ENCODE results near the gene AKAP8L.

The AKAP8L gene

DNA sequence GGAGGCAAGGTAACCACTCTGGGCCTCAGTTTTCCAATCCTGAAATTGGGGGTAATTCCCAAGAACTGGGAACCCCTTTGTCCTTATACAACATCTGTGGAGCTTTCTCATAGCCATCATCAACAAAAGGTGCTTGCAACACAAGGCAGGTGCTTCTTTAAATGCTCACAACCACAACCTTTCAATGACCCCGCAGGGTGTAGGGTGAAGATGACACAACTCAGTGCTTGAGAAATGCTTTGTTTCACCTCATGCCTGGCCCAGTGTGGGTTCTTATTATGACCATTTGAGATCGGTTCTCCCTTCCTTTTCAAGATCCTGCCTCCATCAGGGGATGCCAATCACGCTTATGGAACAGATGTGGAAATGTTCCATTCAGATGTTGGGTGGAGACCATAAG is 22.5 kb upstream of the AKAP8L start:
- H3K4me3 ChIP-seq (ENCODE audit: low read depth in 1 of 2, low read length in 1 of 2), result peak overlapping the region; percentile 29 to 42
- no peaks in the 10 kb centered on the region for H3K9me3 ChIP-seq
- peak overlapping the region; percentile 88 for H3K27ac ChIP-seq
- TF ChIP-seq, protein P1, sequence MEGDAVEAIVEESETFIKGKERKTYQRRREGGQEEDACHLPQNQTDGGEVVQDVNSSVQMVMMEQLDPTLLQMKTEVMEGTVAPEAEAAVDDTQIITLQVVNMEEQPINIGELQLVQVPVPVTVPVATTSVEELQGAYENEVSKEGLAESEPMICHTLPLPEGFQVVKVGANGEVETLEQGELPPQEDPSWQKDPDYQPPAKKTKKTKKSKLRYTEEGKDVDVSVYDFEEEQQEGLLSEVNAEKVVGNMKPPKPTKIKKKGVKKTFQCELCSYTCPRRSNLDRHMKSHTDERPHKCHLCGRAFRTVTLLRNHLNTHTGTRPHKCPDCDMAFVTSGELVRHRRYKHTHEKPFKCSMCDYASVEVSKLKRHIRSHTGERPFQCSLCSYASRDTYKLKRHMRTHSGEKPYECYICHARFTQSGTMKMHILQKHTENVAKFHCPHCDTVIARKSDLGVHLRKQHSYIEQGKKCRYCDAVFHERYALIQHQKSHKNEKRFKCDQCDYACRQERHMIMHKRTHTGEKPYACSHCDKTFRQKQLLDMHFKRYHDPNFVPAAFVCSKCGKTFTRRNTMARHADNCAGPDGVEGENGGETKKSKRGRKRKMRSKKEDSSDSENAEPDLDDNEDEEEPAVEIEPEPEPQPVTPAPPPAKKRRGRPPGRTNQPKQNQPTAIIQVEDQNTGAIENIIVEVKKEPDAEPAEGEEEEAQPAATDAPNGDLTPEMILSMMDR (IDR thresholded peaks at IDR 0.05), result no peak
- H3K4me1 ChIP-seq (ENCODE audit: control insufficient read depth in 1 of 2, insufficient read depth in 1 of 2, low read depth in 1 of 2, low read length in 1 of 2), result peaks cover 46 to 48% of the 10 kb centered on the region in 2 experiments
- H3K36me3 ChIP-seq, result peaks cover 49% of the 10 kb centered on the region
- H3K27me3 ChIP-seq, result no peaks in the 10 kb centered on the region

DNA sequence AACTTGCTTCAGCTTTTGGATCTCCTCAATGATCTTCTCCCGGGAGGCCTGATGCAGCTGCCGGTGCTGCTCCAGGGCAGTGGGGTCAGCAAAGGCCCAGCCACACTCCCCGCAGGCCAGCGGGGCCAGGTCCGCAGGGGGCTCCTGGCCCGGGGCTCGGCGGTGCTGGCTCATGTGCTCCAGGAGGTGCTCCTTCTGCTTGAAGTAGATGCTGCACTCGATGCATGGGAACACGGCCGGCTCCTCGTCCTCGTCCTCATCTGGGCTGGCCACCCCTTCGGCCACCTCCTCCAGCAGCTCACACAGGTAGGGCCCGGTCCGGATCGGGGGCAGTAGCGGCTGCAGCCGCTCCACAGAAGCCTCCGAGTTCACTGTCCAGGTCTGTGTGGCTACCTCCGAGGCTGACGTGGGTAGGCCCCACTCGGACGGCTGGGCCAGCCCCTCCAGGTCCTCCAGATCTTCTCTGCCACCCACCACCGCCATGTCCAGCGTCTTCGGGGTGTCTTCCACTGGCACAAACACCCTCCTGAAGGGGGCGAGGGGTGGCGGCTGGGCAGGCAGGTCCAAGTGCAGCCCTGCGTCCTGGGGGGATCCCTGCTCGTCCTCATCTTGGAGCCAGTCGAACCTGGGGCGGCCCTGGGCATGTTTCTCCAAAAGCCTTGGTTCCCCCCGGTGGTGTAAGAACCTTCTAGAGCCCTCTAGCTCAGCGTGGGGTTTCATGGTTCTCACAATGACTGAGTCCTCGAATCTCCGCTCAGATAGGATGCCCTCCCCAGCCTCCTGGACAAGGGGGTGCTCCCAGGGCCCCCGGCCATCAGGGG is 21.2 kb upstream of the AKAP8L start:
- Histone ChIP-seq H3K27me3 (no peaks in the 10 kb centered on the region), H3K36me3 (peaks cover 52% of the 10 kb centered on the region), H3K27ac (peak overlapping the region; percentile 88), H3K4me1 (ENCODE audit: control insufficient read depth in 1 of 2, insufficient read depth in 1 of 2, low read depth in 1 of 2, low read length in 1 of 2) (peaks cover 38 to 41% of the 10 kb centered on the region in 2 experiments), H3K4me3 (ENCODE audit: low read depth in 1 of 2, low read length in 1 of 2) (no peak overlapping the region), H3K9me3 (no peaks in the 10 kb centered on the region)
- TF ChIP-seq, protein P1 (IDR thresholded peaks at IDR 0.05), result no peak

DNA sequence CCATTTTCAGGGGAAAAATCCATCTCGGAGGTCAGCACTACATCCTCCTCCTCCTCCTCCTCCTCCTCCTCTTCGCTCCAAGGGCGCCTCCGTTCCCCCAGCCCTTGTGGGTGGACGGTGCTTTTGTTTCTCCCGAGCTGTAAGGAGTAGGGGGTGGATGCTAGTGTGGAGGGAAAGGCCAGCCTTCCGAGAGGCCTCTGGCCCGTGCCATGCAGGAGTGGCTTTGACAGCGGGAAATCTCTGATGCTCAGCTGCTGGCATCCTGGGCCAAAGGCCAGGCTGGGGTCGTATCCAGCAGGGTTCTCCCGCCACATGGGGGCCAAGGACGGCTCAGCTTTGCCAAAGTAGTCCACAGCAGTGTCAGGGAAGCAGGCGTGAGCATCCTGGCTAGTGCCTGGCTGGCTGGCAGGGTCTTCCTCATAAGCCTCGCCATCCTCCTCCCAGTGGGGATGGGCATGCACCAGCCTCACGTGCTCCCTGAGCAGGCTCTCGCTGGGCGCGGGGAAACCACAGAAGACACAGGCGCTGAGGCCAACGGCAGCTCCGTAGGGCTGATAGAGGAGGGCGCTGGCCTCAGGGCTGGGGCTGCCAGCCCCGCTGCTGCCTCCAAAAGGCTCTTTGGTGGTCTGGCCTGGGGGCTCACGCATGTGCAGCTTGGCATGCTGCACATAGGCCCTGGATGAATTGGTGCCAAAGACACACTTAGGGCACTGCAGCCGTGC is 20.5 kb upstream of the AKAP8L start:
- no peak overlapping the region for H3K27ac ChIP-seq
- peaks cover 52% of the 10 kb centered on the region for H3K36me3 ChIP-seq
- H3K27me3 ChIP-seq, result no peaks in the 10 kb centered on the region
- no peak overlapping the region for H3K4me3 ChIP-seq (ENCODE audit: low read depth in 1 of 2, low read length in 1 of 2)
- H3K9me3 ChIP-seq, result no peaks in the 10 kb centered on the region
- peaks cover 38 to 41% of the 10 kb centered on the region in 2 experiments for H3K4me1 ChIP-seq (ENCODE audit: control insufficient read depth in 1 of 2, insufficient read depth in 1 of 2, low read depth in 1 of 2, low read length in 1 of 2)
- TF ChIP-seq, protein P1 (IDR thresholded peaks at IDR 0.05), result no peak

DNA sequence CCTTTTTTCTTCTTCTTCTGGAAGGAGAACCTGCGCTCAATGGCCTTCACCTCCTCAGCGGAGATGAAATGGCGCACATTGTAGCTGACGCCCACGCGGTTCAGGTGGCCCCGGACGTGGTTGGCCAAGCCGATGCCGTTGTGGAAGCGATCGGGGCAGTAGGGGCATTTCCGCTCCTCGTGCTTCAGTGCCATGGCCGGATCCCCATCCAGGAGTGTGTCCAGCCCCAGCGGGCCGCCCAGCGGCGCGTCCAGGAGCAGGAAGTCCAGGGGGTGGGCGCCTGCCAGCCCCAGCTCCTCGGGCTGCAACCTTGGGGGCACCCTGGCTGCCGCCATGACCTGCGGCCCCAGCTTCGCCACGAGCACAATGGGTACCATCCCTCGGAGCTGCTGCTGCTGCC is 19.8 kb upstream of the AKAP8L start:
- peaks cover 52% of the 10 kb centered on the region for H3K36me3 ChIP-seq
- no peak overlapping the region for H3K27ac ChIP-seq
- no peaks in the 10 kb centered on the region for H3K9me3 ChIP-seq
- peaks cover 39 to 40% of the 10 kb centered on the region in 2 experiments for H3K4me1 ChIP-seq (ENCODE audit: control insufficient read depth in 1 of 2, insufficient read depth in 1 of 2, low read depth in 1 of 2, low read length in 1 of 2)
- H3K4me3 ChIP-seq (ENCODE audit: low read depth in 1 of 2, low read length in 1 of 2), result no peak overlapping the region
- no peaks in the 10 kb centered on the region for H3K27me3 ChIP-seq
- TF ChIP-seq, protein P1 (IDR thresholded peaks at IDR 0.05), result no peak

DNA sequence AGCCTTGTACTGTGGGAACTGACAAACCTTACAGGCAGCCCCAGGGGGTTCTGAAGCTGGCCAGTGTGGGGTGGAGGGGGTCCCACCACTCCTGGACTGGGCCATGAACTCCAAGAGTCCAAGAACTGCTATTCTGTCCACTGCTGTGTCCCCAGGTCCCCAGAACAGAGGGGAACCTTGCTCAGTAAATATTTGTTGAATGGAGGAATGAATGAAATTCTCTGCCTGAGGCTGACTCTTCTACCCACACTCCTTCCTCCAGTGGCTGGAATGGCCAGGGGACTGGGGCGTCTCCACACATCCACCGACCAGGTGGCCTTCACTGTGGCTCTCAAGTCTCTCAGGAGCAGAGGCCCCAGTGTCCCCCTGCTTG is 19.3 kb upstream of the AKAP8L start:
- Histone ChIP-seq H3K27ac (no peak overlapping the region), H3K9me3 (no peaks in the 10 kb centered on the region), H3K27me3 (no peaks in the 10 kb centered on the region), H3K4me1 (ENCODE audit: control insufficient read depth in 1 of 2, insufficient read depth in 1 of 2, low read depth in 1 of 2, low read length in 1 of 2) (peaks cover 40 to 41% of the 10 kb centered on the region in 2 experiments), H3K4me3 (ENCODE audit: low read depth in 1 of 2, low read length in 1 of 2) (no peak overlapping the region), H3K36me3 (peaks cover 52% of the 10 kb centered on the region)
- TF ChIP-seq, protein P1 (IDR thresholded peaks at IDR 0.05), result no peak

Measured in neutrophil (primary cell).